HL-60 (cell line): ENCODE results near the gene FBXW7.

Experiments used
- POLR2AphosphoS5 ChIP-seq: IDR thresholded peaks from 2 replicates; pipeline ENCODE4 v1.6.1; 2012; ENCODE audit warnings: low read depth
- SPI1 ChIP-seq: IDR thresholded peaks from 2 replicates; pipeline ENCODE4 v1.6.1; 2012; ENCODE audit warnings: low read depth, mild to moderate bottlenecking, borderline replicate concordance
- TF ChIP-seq, protein P1 (sequence below): IDR thresholded peaks from one replicate; pipeline ENCODE4 v1.5.1; 2011; ENCODE audit warnings: low read length, control low read depth, inconsistent platforms; ENCODE audit not compliant: insufficient read depth
- TF ChIP-seq, protein P2 (sequence below): IDR thresholded peaks from 2 replicates; pipeline ENCODE4 v1.6.1; 2012; ENCODE audit warnings: low read depth; ENCODE audit not compliant: insufficient replicate concordance

DNA sequence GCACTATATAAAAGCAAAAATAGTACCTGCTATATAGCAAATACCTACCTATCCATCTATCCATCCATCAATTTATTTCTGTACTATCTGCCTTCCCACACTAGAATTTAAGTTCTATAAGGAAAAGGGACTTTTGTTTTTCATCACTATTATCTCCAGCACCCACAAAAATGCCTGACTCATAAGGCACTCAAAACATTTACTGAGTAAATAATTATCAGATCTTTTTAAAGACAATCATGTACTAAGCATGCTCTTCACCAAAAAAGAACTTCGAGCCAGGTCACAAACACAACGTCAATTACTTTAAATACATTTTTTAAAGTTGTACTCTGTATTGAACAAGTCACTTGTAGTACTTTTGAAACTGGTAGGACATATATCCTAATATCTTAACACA, 119.9 kb downstream of the FBXW7 start:
- TF ChIP-seq, protein P1, sequence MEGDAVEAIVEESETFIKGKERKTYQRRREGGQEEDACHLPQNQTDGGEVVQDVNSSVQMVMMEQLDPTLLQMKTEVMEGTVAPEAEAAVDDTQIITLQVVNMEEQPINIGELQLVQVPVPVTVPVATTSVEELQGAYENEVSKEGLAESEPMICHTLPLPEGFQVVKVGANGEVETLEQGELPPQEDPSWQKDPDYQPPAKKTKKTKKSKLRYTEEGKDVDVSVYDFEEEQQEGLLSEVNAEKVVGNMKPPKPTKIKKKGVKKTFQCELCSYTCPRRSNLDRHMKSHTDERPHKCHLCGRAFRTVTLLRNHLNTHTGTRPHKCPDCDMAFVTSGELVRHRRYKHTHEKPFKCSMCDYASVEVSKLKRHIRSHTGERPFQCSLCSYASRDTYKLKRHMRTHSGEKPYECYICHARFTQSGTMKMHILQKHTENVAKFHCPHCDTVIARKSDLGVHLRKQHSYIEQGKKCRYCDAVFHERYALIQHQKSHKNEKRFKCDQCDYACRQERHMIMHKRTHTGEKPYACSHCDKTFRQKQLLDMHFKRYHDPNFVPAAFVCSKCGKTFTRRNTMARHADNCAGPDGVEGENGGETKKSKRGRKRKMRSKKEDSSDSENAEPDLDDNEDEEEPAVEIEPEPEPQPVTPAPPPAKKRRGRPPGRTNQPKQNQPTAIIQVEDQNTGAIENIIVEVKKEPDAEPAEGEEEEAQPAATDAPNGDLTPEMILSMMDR = no peak
- no peak for TF ChIP-seq POLR2AphosphoS5
- TF ChIP-seq, protein P2, sequence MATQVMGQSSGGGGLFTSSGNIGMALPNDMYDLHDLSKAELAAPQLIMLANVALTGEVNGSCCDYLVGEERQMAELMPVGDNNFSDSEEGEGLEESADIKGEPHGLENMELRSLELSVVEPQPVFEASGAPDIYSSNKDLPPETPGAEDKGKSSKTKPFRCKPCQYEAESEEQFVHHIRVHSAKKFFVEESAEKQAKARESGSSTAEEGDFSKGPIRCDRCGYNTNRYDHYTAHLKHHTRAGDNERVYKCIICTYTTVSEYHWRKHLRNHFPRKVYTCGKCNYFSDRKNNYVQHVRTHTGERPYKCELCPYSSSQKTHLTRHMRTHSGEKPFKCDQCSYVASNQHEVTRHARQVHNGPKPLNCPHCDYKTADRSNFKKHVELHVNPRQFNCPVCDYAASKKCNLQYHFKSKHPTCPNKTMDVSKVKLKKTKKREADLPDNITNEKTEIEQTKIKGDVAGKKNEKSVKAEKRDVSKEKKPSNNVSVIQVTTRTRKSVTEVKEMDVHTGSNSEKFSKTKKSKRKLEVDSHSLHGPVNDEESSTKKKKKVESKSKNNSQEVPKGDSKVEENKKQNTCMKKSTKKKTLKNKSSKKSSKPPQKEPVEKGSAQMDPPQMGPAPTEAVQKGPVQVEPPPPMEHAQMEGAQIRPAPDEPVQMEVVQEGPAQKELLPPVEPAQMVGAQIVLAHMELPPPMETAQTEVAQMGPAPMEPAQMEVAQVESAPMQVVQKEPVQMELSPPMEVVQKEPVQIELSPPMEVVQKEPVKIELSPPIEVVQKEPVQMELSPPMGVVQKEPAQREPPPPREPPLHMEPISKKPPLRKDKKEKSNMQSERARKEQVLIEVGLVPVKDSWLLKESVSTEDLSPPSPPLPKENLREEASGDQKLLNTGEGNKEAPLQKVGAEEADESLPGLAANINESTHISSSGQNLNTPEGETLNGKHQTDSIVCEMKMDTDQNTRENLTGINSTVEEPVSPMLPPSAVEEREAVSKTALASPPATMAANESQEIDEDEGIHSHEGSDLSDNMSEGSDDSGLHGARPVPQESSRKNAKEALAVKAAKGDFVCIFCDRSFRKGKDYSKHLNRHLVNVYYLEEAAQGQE = no peak
- no peak for TF ChIP-seq SPI1
